ENCODE data around the gene LMNA.
"Not testable (repeated sequence)": the region's sequence is repeated elsewhere in the genome, so short reads cannot be mapped to it uniquely, and the experiment has no call there.

Gene LMNA

DNA sequence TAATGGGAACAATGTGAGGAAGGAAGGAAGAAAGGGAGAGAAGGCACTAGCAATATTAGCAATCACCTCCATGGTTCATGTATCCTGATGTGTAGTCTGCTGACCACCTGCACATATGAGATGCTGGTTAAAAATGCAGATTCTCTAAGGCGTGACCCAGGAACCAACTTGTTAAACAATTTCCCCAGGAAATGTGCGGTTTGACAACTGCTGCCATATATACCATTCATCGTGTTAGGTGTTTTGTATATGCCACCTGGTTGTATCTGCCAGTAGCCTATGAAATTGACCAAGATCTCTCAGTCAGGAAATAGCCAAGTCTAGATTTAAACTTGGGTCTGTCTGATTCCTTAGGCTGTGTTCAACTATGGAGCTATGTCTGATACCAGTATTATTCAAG, 43.0 kb downstream of the LMNA start:
- H3K4me3 ChIP-seq (ENCODE audit: low read length), result no peak overlapping the region
- TF ChIP-seq ZNF274 (IDR thresholded peaks at IDR 0.05; ENCODE audit: low read depth, low read length), result no peak

DNA sequence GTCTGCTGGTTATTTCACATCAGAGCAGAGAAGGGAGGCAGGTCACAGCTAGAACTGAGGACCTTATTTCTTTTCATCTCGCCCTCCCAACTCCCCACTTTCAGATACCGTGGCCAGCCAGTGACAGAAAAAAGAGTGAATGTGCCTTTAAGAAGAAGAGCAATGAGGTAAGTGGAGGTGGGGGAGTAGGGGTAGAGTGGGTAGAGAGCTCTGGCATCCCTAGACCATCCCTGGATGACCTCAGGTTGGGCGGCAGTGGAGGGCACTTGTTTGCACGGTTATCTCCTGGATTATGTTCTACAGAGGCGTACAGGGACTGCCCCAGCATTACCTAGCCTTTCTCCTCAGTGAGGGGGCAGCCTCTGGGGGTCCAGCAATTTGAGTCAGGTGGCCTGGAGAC, 43.5 kb downstream of the LMNA start:
- no peak overlapping the region for H3K4me3 ChIP-seq (ENCODE audit: low read length)
- no peak for TF ChIP-seq ZNF274 (IDR thresholded peaks at IDR 0.05; ENCODE audit: low read depth, low read length)

GRCh38 chr1:156160000-156160742, 45.7 kb downstream of the LMNA start:
- H3K4me3 ChIP-seq (ENCODE audit: low read length), result no peak overlapping the region
- TF ChIP-seq ZNF274 (IDR thresholded peaks at IDR 0.05; ENCODE audit: low read depth, low read length), result no peak

- H3K4me3 ChIP-seq (ENCODE audit: low read length), result no peak overlapping the region
- no peak for TF ChIP-seq ZNF274 (IDR thresholded peaks at IDR 0.05; ENCODE audit: low read depth, low read length)
Measured at GRCh38 chr1:156160743-156161171, 46.2 kb downstream of the LMNA start.

- no peak for TF ChIP-seq ZNF274 (IDR thresholded peaks at IDR 0.05; ENCODE audit: low read depth, low read length)
- no peak overlapping the region for H3K4me3 ChIP-seq (ENCODE audit: low read length)
Measured at GRCh38 chr1:156162430-156163037, 48.0 kb downstream of the LMNA start.

DNA sequence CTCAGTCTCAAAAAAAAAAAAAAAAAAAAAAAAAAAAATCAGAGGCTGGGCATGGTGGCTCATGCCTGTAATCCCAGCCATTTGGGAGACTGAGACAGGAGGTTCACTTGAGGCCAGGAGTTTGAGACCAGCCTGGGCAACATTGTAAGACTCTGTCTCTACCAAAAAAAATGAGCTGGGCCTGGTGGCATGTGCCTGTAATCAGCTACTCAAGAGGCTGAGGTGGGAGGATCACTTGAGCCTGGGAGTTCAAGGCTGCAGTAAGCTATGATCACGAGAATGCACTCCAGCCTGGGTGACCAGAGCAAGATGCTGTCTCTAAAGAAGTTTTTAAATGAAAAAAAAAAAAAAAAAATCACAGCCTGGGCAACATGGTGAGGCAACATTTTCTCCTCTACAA, 49.2 kb downstream of the LMNA start:
- H3K4me3 ChIP-seq (ENCODE audit: low read length), result no peak overlapping the region
- TF ChIP-seq ZNF274 (IDR thresholded peaks at IDR 0.05; ENCODE audit: low read depth, low read length), result no peak

- TF ChIP-seq ZNF274 (IDR thresholded peaks at IDR 0.05; ENCODE audit: low read depth, low read length), result no peak
- H3K4me3 ChIP-seq (ENCODE audit: low read length), result no peak overlapping the region
Measured at GRCh38 chr1:156164125-156164831, 49.8 kb downstream of the LMNA start.

DNA sequence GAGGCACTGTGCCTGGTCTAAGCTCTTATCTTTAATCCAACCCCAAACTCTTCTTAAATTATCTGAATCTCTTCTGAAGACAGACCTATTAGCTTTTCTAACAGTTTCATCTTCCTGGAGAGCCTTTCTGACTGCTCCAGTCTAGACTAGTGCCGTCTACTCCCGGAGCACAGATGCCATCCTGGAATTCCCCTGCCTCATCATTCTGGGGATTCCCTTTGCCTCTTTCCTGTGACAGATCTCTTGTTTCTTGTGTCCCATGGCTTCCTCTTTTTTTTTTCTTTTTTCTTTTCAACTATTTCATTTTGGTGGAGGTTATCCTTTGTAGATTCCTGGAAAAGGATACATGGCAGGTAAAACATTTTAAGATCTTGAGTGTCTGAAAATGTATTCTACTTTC, 50.6 kb downstream of the LMNA start:
- H3K4me3 ChIP-seq (ENCODE audit: low read length), result no peak overlapping the region
- TF ChIP-seq ZNF274 (IDR thresholded peaks at IDR 0.05; ENCODE audit: low read depth, low read length), result no peak

GRCh38 chr1:156167536-156167935, 53.0 kb downstream of the LMNA start:
- H3K4me3 ChIP-seq (ENCODE audit: low read length), result no peak overlapping the region

DNA sequence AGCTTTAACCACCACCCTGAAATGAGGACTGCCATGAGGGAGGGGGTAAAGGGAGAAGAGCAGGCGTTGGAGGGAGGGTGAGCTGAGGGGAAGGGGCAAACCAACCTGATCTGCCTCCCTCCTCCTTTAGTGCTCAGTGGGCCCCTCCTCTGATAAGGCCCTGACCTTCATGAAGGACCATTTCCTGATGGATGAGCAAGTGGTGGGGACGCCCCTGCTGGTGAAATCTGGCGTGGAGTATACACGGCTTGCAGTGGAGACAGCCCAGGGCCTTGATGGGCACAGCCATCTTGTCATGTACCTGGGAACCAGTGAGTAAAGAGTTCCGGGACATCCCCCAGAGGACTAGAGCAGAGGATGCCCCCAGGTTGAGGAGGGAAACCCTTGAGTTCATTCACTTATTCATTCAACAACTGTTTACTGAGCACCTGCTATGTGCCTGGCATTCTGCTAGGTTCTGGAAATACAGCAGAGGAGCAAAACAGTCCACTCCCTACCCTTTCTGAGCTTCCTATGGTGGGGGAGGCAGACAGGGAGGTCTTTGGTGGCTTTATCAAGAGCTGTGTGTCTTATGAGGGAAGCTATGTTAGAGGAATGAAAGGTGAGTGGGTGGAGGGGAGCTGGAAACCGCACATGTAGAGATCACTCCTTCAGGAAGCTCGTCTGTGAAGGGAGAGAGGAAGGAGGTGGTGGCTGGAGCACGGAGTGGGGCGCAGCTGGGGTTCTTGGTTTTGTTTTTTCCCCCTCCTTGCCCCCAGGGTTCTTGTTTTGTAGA, 58.4 kb downstream of the LMNA start:
- no peak for TF ChIP-seq ZNF274 (IDR thresholded peaks at IDR 0.05; ENCODE audit: low read depth, low read length)
- no peak overlapping the region for H3K4me3 ChIP-seq (ENCODE audit: low read length)

More at GRCh38 chr1:156167536-156167935, 53.0 kb downstream of the LMNA start:
- no peak for TF ChIP-seq ZNF274 (IDR thresholded peaks at IDR 0.05; ENCODE audit: low read depth, low read length)

- TF ChIP-seq ZNF274 (IDR thresholded peaks at IDR 0.05; ENCODE audit: low read depth, low read length), result no peak
- H3K4me3 ChIP-seq (ENCODE audit: low read length), result no peak overlapping the region
Measured at GRCh38 chr1:156176610-156177210, 62.2 kb downstream of the LMNA start.

DNA sequence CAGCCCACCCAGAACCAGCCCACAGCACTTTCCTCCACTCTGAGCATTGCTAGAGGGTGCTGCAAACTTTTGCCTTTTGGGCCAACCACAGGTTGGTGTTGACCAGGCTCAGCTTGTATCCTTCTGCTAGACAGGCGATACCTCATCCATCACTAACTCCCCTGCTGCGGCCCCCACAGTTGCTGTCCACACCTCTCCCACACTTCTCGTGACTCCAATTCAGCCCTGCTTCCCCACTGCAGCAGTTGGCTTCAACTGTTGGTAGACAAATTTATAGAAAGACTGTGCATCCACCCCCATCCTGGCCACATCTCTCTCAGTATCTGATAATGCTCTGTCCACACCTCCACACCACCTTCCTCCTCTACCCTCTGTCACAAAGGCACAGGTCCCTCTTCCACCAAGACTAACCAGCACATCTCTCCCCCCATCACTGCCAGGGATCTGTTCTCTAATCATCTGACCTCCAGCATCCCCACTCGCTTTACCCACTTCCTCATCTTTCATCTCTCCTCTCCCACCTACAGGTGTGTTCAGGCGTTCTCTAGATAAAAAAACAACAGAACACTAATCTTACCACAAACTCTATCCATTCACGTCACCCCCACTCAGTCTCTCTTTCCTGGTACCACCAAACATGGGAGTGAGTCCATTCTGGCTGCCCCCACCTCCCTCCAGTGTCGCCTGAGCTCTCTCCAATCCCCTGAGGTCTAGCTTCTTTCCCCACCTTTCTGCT, 63.6 kb downstream of the LMNA start:
- H3K4me3 ChIP-seq (ENCODE audit: low read length), result no peak overlapping the region
- no peak for TF ChIP-seq ZNF274 (IDR thresholded peaks at IDR 0.05; ENCODE audit: low read depth, low read length)

DNA sequence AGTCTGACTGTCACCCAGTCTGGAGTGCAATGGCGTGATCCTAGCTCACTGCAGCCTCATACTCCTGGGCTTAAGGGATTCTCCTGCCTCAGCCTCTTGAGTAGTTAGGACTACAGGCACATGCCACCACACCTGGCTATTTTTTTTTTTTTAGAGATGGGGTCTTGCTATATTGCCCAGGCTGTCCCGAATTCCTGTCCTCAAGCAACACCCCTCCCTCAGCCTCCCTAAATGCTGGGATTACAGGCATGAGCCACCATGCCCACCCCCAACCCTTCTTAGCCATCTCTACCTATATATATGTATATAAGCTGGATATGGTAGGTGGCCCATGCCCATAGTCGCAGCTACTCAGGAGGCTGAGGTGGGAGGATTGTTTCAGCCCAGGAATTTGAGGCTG, 66.0 kb downstream of the LMNA start:
- TF ChIP-seq ZNF274 (IDR thresholded peaks at IDR 0.05; ENCODE audit: low read depth, low read length), result no peak
- H3K4me3 ChIP-seq (ENCODE audit: low read length), result no peak overlapping the region

DNA sequence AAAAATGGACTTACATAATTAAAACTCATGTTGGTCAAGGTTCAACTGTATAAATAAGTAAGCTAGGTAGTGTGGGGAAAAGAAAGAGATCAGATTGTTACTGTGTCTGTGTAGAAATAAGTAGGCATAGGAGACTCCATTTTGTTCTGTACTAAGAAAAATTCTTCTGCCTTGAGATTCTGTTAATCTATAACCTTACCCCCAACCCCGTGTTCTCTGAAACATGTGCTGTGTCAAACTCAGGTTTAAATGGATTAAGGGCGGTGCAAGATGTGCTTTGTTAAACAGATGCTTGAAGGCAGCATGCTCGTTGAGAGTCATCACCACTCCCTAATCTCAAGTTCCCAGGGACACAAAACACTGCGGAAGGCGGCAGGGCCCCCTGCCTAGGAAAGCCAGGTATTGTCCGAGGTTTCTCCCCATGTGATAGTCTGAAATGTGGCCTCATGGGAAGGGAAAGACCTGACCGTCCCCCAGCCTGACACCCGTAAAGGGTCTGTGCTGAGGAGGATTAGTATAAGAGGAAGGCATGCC, 66.9 kb downstream of the LMNA start:
- H3K4me3 ChIP-seq (ENCODE audit: low read length), result not testable (repeated sequence)

GRCh38 chr1:156182010-156182779, 67.7 kb downstream of the LMNA start:
- H3K4me3 ChIP-seq (ENCODE audit: low read length), result not testable (repeated sequence)

DNA sequence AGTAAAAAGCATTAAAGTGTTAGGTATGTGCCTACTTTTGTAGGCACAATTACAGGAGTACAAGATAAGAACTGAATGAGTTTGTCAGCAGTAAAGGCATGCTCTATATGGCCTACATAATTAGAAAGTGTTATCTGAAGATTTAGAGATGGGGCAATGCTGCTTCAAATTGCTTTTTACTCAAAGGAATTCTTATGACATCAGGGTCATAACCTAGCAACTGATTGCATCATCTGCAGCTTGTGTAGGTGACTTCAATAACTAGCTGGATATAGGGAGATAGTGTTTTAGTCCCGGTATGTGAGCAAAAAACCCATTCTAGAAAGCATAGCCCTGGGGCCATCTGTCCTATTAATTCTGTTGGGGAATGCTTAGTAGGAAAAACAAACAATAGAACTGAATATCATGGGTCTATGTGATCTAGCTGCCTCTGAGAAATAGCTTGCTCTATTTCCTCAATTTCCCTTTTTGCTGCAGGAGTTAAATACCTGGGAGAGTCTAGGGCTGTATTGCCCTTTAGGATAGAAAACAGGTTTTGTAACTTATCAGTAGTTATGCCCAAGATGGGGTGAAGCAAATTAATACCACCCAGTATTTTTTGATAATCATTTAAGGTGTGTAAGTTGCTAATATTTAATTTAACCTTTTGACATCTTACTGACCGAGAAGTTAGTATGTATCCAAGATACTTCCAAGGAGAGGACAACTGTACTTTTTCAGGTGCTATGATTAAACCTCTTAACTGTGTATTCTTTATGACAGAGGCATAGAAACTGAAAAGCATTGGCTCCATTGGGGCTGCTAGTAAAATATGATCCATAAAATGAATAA, 72.1 kb downstream of the LMNA start:
- not testable (repeated sequence) for H3K4me3 ChIP-seq (ENCODE audit: low read length)
